SK-N-SH (cell line): Measurements from ENCODE around the gene SZT2. TPM values are rescaled to one million over a fixed set of nuclear protein-coding genes. Genes with fewer than 3 reads are reported as not detected.

ENCODE experiments used
- CTCF ChIA-PET: fragments of 300-600, 350-600 bp; formaldehyde crosslinking; extraction: SDS; loops from one replicate; lab custom pipeline; 2021; lab: Yijun Ruan, JAX
- POLR2A ChIA-PET: fragments of 350-600 bp; sonication (Branson Sonifier 250); formaldehyde crosslinking; extraction: SDS; loops from one replicate; lab custom pipeline; 2020; ENCODE audit warnings: antibody characterized with exemption, inconsistent platforms; lab: Yijun Ruan, JAX
- DNase-seq: peaks from one replicate; pipeline ENCODE4 v3.0.0; 2012
- H2AFZ ChIP-seq: fragments of 200-600 bp; sonication (generic); 2 replicates; pipeline ENCODE4 v1.8.1; 2016; ENCODE audit warnings: antibody characterized with exemption, mild to moderate bottlenecking, low read depth
- H3F3A ChIP-seq: fragments of 200-600 bp; sonication (generic); replicated peaks from 2 replicates; pipeline ENCODE3; 2016; ENCODE audit warnings: antibody characterized with exemption, mild to moderate bottlenecking; ENCODE audit not compliant: insufficient read depth
- H3K27ac ChIP-seq, 2 experiments: fragments of 200-500 bp in 1 of 2; fragments of 200-600 bp in 1 of 2; sonication (Bioruptor generic) in 1 of 2; sonication (generic), shearing (Covaris generic) in 1 of 2; 2 replicates each; pipeline versions ENCODE4 v1.5.1 to v1.6.1; 2014 to 2016; ENCODE audit warnings: low read depth in 2 of 2, inconsistent platforms in 1 of 2, low read length in 1 of 2, mild to moderate bottlenecking in 1 of 2, mixed read lengths in 1 of 2
- H3K27me3 ChIP-seq: fragments of 200-600 bp; sonication (generic), shearing (Covaris generic); 2 replicates; pipeline ENCODE4 v1.6.1; 2016; ENCODE audit warnings: mixed run types; ENCODE audit not compliant: insufficient read depth
- H3K36me3 ChIP-seq, 2 experiments: fragments of 200-500 bp in 1 of 2; fragments of 200-600 bp in 1 of 2; sonication (Bioruptor generic) in 1 of 2; sonication (generic) in 1 of 2; replicated peaks in 1 of 2; 2 replicates each; pipeline versions ENCODE3 to v1.5.1; 2014 to 2016; ENCODE audit warnings: low read length in 1 of 2, mild to moderate bottlenecking in 1 of 2; ENCODE audit not compliant: insufficient read depth in 2 of 2, control insufficient read depth in 1 of 2
- H3K4me1 ChIP-seq, 2 experiments: fragments of 200-500 bp in 1 of 2; fragments of 200-600 bp in 1 of 2; sonication (Bioruptor generic) in 1 of 2; sonication (generic), shearing (Covaris generic) in 1 of 2; 2 replicates each; pipeline versions ENCODE4 v1.5.1 to v1.6.1; 2014 to 2016; ENCODE audit warnings: low read depth in 1 of 2, low read length in 1 of 2, mixed run types in 1 of 2; ENCODE audit not compliant: insufficient read depth in 2 of 2, control insufficient read depth in 1 of 2
- H3K4me2 ChIP-seq: fragments of 200-600 bp; sonication (generic), shearing (Covaris generic); 2 replicates; pipeline ENCODE4 v1.6.1; 2017; ENCODE audit warnings: mixed run types
- H3K4me3 ChIP-seq, 2 experiments: fragments of 200-500 bp in 1 of 2; fragments of 200-600 bp in 1 of 2; sonication (Bioruptor generic) in 1 of 2; sonication (generic), shearing (Covaris generic) in 1 of 2; 2 replicates each; pipeline versions ENCODE4 v1.5.1 to v1.8.1; 2014 to 2016; ENCODE audit warnings: low read depth in 2 of 2, inconsistent platforms in 1 of 2, low read length in 1 of 2, mild to moderate bottlenecking in 1 of 2, mixed read lengths in 1 of 2, moderate library complexity in 1 of 2
- H3K79me2 ChIP-seq: fragments of 200-600 bp; sonication (generic); 2 replicates; pipeline ENCODE4 v1.8.1; 2017; ENCODE audit warnings: mild to moderate bottlenecking; ENCODE audit not compliant: insufficient read depth
- H3K9ac ChIP-seq: fragments of 200-600 bp; sonication (generic); 2 replicates; pipeline ENCODE4 v1.6.1; 2017; ENCODE audit warnings: mixed run types
- H3K9me2 ChIP-seq: fragments of 200-600 bp; sonication (generic); 2 replicates; pipeline ENCODE4 v1.6.1; 2017; ENCODE audit warnings: mixed run types
- H3K9me3 ChIP-seq: fragments of 200-600 bp; sonication (generic); 2 replicates; pipeline ENCODE4 v1.6.1; 2017; ENCODE audit warnings: mixed run types, mild to moderate bottlenecking, moderate library complexity
- H4K20me1 ChIP-seq: fragments of 200-600 bp; sonication (generic); 2 replicates; pipeline ENCODE4 v1.6.1; 2017; ENCODE audit warnings: mild to moderate bottlenecking, mixed run types; ENCODE audit not compliant: insufficient read depth
- CHD2 ChIP-seq: fragments of 150-350 bp; IDR thresholded peaks from 2 replicates; pipeline ENCODE4 v1.6.1; 2018; ENCODE audit warnings: low read length; ENCODE audit not compliant: partially characterized antibody
- CTCF ChIP-seq: fragments of 200-600 bp; sonication (generic); IDR thresholded peaks from 2 replicates; pipeline ENCODE4 v1.6.1; 2017; ENCODE audit warnings: antibody characterized with exemption, mild to moderate bottlenecking, moderate library complexity
- ELF1 ChIP-seq: IDR thresholded peaks from 2 replicates; pipeline ENCODE4 v1.4.0; 2012
- EP300 ChIP-seq, 2 experiments: IDR thresholded peaks; 2 replicates each; pipeline versions ENCODE4 v1.4.0 to v1.6.1; 2012; ENCODE audit warnings: borderline replicate concordance in 1 of 2, low read depth in 1 of 2, low read length in 1 of 2
- EZH2phosphoT487 ChIP-seq: fragments of 200-600 bp; sonication (generic); IDR thresholded peaks from 2 replicates; pipeline ENCODE4 v1.6.1; 2017; ENCODE audit warnings: low read depth, mixed run types, mild to moderate bottlenecking, antibody characterized with exemption, moderate library complexity, borderline replicate concordance
- FOSL2 ChIP-seq: IDR thresholded peaks from 2 replicates; pipeline ENCODE4 v1.4.0; 2012; ENCODE audit warnings: low read depth, mild to moderate bottlenecking, moderate library complexity, borderline replicate concordance
- FOXM1 ChIP-seq: IDR thresholded peaks from 2 replicates; pipeline ENCODE4 v1.4.0; 2012; ENCODE audit warnings: low read depth, mild to moderate bottlenecking
- GABPA ChIP-seq: IDR thresholded peaks from 2 replicates; pipeline ENCODE4 v1.4.0; 2012; ENCODE audit warnings: low read depth, mild to moderate bottlenecking
- GATA2 ChIP-seq: sonication (generic); formaldehyde crosslinking; IDR thresholded peaks from 2 replicates; pipeline ENCODE4 v1.5.0; 2020; ENCODE audit warnings: mild to moderate bottlenecking, missing genetic modification reagents
- JUND ChIP-seq: IDR thresholded peaks from 2 replicates; pipeline ENCODE4 v1.4.0; 2012
- MEF2A ChIP-seq: IDR thresholded peaks from 2 replicates; pipeline ENCODE4 v1.4.0; 2012; ENCODE audit warnings: low read depth, borderline replicate concordance
- NRF1 ChIP-seq: IDR thresholded peaks from 2 replicates; pipeline ENCODE4 v1.6.1; 2012; ENCODE audit warnings: low read depth, mild to moderate bottlenecking, low read length
- RAD21 ChIP-seq: IDR thresholded peaks from 2 replicates; pipeline ENCODE4 v1.6.1; 2012; ENCODE audit warnings: mild to moderate bottlenecking, low read length
- RXRA ChIP-seq: IDR thresholded peaks from 2 replicates; pipeline ENCODE4 v1.4.0; 2012; ENCODE audit warnings: low read depth, mild to moderate bottlenecking, borderline replicate concordance
- SIN3A ChIP-seq: IDR thresholded peaks from 2 replicates; pipeline ENCODE4 v1.6.1; 2012; ENCODE audit warnings: low read depth, mild to moderate bottlenecking, low read length, moderate library complexity, borderline replicate concordance
- TAF1 ChIP-seq: IDR thresholded peaks from 2 replicates; pipeline ENCODE4 v1.6.1; 2012; ENCODE audit warnings: low read depth, mild to moderate bottlenecking, low read length, moderate library complexity, borderline replicate concordance
- TCF12 ChIP-seq: IDR thresholded peaks from 2 replicates; pipeline ENCODE4 v1.4.0; 2012
- USF1 ChIP-seq: IDR thresholded peaks from 2 replicates; pipeline ENCODE4 v1.4.0; 2012; ENCODE audit warnings: low read depth, borderline replicate concordance
- YY1 ChIP-seq: IDR thresholded peaks from 2 replicates; pipeline ENCODE4 v1.4.0; 2012; ENCODE audit warnings: low read depth, mild to moderate bottlenecking
- ZBTB33 ChIP-seq: IDR thresholded peaks from 2 replicates; pipeline ENCODE4 v1.4.0; 2012; ENCODE audit warnings: low read depth, borderline replicate concordance
- WGBS: methylation state at CpG from one replicate; pipeline ENCODE4 v1.1.6; 2017; ENCODE audit warnings: low lambda C conversion rate; 5-methylcytosine and 5-hydroxymethylcytosine counted together
- polyA plus RNA-seq, 3 experiments: library from polyadenylated mRNA; depleted of rRNA; stranded (reverse); fragments of >200 nt; gene quantifications; 2 replicates each; pipeline ENCODE4 v1.2.3, GENCODE V29; 2012

SZT2 gene
- polyA plus RNA-seq, 1 of the 3 experiments (the other 2 are of a cell fraction) = 12.9 TPM

- no peaks in the 10 kb centered on the region for H3K9me3 ChIP-seq
- H3K27ac ChIP-seq = no peak overlapping the region
- no peaks in the 10 kb centered on the region for H3K4me1 ChIP-seq
- H3K27me3 ChIP-seq = no peaks in the 10 kb centered on the region
- no peak for DNase-seq
- POLR2A ChIA-PET = interaction anchor here (0.6 to 1.0 kb wide), 2 partner anchors 29 to 225 kb away, joined by 3 read pairs; partner anchors contain the start of genes HYI and KDM4A
- no peaks in the 10 kb centered on the region for H3K79me2 ChIP-seq
- no peak overlapping the region for H3K4me2 ChIP-seq
- TF ChIP-seq FOSL2 (no peak), JUND (no peak), GABPA (no peak), NRF1 (no peak), RAD21 (no peak), EZH2phosphoT487 (no peak), EP300 (IDR thresholded peaks at IDR 0.05; ENCODE audit: borderline replicate concordance in 1 of 2, low read depth in 1 of 2, low read length in 1 of 2) (no peak), TCF12 (no peak), USF1 (no peak), YY1 (no peak), CTCF (no peak), SIN3A (no peak)
- no peak overlapping the region for H2AFZ ChIP-seq
- H3K9me2 ChIP-seq = no peaks in the 10 kb centered on the region
- 68% methylated on average over 4 of the region's 4 CpGs for WGBS
- no peaks in the 10 kb centered on the region for H4K20me1 ChIP-seq
- H3K9ac ChIP-seq = no peak overlapping the region
- CTCF ChIA-PET = interaction anchor here (0.7 to 2.1 kb wide), 2 partner anchors 13 to 338 kb away, joined by 3 to 5 read pairs; no protein-coding TSS in a partner anchor
- H3K36me3 ChIP-seq = peaks cover 18 to 88% of the 10 kb centered on the region in 2 experiments
- no peak overlapping the region for H3K4me3 ChIP-seq
- H3F3A ChIP-seq = no peaks in the 10 kb centered on the region
Observed at GRCh38 chr1:43425045-43425444, 35.3 kb downstream of the SZT2 start.

- Histone ChIP-seq H3F3A (no peaks in the 10 kb centered on the region), H3K4me1 (no peaks in the 10 kb centered on the region), H3K79me2 (no peaks in the 10 kb centered on the region), H3K27me3 (no peaks in the 10 kb centered on the region), H4K20me1 (no peaks in the 10 kb centered on the region)
- CTCF ChIA-PET = interaction anchor here (0.7 to 2.1 kb wide), 3 partner anchors 12 to 199 kb away, joined by 3 to 5 read pairs (median 3); no protein-coding TSS in a partner anchor
- TF ChIP-seq RXRA (no peak), TAF1 (no peak), USF1 (no peak), YY1 (no peak), ZBTB33 (no peak), MEF2A (no peak), CHD2 (no peak), RAD21 (no peak), FOXM1 (no peak), JUND (no peak), GATA2 (CRISPR knock-in tag) (no peak), ELF1 (no peak)
- TF ChIP-seq, all 33 proteins: peak for 0
- Histone ChIP-seq H3K4me3 (no peak overlapping the region), H3K4me2 (no peak overlapping the region), H3K9ac (no peak overlapping the region), H3K9me2 (no peaks in the 10 kb centered on the region), H2AFZ (no peak overlapping the region), H3K9me3 (no peaks in the 10 kb centered on the region), H3K36me3 (peaks cover 18 to 88% of the 10 kb centered on the region in 2 experiments), H3K27ac (no peak overlapping the region)
- DNase-seq = no peak
- POLR2A ChIA-PET = interaction anchor here (1.0 to 1.9 kb wide), 2 partner anchors 10 to 28 kb away, joined by 3 to 5 read pairs; partner anchors contain the start of gene HYI
- no CpG with 5 or more reads among the region's 11 CpGs for WGBS
Observed at GRCh38 chr1:43426221-43426620, 36.5 kb downstream of the SZT2 start.
